ENCODE measurements around the gene IKZF5.

IKZF5 gene

DNA sequence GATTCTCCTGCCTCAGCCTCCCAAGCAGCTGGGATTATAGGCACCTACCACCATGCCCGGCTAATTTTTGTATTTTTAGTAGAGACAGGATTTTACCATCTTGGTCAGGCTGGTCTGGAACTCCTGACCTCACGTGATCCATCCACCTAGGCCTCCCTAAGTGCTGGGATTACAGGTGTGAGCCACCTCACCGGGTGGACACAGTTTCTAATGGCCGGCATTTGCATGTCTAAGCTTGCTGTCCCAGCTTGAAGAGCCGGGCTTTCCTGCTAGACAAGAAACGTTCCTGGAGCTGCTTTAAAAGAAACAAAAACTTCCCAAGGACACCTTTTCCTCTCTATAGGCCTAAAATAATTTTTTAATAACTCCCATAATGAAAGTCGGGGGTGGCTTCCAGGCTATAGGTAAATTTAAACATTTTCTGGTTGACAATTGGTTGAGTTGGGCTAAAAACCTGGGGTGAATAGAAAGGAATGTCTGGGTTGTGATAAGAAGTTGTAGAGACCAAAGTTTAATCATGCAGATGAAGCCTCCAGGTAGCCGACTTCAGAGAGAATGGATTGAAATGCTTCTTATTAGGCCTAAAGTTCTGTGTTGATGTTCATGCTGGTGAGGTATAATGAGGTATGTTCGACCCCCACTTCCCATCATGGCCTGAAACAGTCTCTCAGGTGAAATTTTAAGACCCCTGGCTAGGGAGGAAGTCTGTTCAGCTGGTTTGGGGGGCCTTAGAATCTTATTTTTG lies 9.0 kb upstream of the IKZF5 start:
- H3K4me3 ChIP-seq (ENCODE audit: low read depth, low read length): no peak overlapping the region
- TF ChIP-seq, protein P1, sequence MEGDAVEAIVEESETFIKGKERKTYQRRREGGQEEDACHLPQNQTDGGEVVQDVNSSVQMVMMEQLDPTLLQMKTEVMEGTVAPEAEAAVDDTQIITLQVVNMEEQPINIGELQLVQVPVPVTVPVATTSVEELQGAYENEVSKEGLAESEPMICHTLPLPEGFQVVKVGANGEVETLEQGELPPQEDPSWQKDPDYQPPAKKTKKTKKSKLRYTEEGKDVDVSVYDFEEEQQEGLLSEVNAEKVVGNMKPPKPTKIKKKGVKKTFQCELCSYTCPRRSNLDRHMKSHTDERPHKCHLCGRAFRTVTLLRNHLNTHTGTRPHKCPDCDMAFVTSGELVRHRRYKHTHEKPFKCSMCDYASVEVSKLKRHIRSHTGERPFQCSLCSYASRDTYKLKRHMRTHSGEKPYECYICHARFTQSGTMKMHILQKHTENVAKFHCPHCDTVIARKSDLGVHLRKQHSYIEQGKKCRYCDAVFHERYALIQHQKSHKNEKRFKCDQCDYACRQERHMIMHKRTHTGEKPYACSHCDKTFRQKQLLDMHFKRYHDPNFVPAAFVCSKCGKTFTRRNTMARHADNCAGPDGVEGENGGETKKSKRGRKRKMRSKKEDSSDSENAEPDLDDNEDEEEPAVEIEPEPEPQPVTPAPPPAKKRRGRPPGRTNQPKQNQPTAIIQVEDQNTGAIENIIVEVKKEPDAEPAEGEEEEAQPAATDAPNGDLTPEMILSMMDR (IDR thresholded peaks at IDR 0.05; ENCODE audit: control insufficient read depth, extremely low read depth, insufficient read depth): no peak
- DNase-seq (ENCODE audit: low read depth): no peak

DNA sequence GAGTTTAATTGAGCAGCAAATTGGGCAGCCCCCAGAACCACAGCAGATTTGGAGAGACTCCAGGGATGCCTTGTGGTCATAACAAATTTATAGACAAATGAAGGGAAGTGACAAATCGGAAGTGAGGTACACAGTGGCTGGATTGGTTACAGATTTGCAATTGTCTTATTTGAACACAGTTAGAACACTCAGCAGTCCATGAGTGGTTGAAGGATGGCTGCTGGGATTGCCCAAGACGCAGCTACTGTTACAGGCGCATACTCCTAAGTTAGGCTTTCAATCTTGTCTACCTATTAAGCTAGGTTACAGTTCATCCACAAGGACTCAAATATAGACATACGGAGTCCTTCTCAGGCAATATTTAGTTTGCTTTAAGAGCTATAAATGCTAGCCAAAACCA lies 7.6 kb upstream of the IKZF5 start:
- H3K4me3 ChIP-seq (ENCODE audit: low read depth, low read length): no peak overlapping the region
- TF ChIP-seq, protein P1 (IDR thresholded peaks at IDR 0.05; ENCODE audit: control insufficient read depth, extremely low read depth, insufficient read depth): no peak
- DNase-seq (ENCODE audit: low read depth): no peak

DNA sequence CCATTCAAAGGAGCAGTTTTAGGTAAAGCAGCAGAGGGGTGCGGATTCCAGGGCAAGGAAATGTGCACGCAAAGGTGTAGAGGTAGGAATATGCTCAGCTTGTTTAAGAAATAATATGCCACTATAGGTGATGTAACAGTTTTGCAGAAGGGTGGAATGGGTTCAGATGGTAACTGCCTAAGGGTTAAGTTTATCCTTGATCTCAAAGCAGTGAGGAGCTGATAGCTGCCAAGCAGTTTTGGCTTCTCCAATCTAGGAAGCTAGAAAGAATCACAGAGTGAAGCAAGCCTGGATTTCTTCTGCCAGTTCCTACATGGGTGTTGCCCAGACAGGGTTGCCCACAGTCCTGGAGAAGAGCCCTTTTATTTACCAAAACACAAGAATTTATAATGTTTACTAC lies 6.2 kb upstream of the IKZF5 start:
- TF ChIP-seq, protein P1 (IDR thresholded peaks at IDR 0.05; ENCODE audit: control insufficient read depth, extremely low read depth, insufficient read depth): no peak
- H3K4me3 ChIP-seq (ENCODE audit: low read depth, low read length): no peak overlapping the region
- peak; percentile 77 for DNase-seq (ENCODE audit: low read depth)

DNA sequence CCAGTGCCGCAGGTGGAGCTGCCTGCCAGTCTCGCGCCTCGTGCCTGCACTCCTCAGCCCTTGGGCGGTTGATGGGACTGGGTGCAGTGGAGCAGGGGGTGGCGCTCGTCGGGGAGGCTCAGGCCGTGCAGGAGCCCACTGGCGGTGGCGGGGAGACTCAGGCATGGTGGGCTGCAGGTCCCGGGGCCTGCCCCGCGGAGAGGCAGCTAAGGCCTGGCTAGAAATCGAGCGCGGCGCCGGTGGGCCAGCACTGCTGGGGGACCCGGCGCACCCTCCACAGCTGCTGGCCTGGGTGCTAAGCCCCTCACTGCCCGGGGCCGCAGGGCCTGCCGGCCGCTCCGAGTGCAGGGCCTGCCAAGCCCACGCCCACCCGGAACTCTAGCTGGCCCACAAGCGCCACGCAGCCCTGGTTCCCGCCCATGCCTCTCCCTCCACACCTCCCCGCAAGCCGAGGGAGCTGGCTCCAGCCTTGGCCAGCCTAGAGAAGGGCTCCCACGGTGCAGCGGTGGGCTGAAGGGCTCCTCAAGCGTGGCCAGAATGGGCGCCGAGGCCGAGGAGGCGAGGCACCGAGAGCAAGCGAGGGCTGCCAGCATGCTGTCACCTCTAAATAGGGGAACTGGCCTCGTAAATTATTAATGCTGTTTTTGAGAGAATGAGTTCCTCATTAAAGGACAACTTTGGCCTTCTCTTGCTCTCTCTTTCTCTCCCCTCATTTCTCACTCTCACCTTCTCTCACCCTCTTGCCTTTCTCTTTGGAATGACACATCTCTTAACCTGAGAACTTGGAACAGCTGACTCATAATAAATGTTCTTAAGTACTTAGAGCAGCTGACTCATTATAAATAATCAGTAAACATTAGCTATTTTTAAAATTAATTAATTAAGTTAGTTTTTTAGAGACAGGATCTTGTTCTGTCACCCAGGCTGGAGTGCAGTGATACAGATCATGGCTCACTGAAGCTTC lies 5.1 kb upstream of the IKZF5 start:
- TF ChIP-seq, protein P1 (IDR thresholded peaks at IDR 0.05; ENCODE audit: control insufficient read depth, extremely low read depth, insufficient read depth): no peak
- no peak for DNase-seq (ENCODE audit: low read depth)
- no peak overlapping the region for H3K4me3 ChIP-seq (ENCODE audit: low read depth, low read length)

DNA sequence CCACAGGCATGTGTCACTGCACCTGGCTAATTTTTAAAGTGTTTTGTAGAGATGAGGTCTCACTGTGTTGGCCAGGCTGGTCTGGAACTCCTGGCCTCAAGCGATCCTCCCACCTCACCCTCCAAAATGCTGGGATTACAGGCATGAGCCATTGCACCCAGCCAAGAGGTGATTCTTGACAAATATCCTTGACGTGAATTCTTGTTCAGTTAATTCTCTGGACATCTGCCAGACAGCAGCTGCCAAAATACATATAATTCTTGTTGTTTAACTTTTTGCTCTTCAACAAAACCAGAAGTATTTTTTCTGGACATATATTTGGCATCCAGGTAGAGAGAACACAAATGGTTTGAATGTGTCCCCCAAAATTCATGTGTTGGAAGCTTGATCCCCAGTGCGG lies 3.4 kb upstream of the IKZF5 start:
- TF ChIP-seq, protein P1 (IDR thresholded peaks at IDR 0.05; ENCODE audit: control insufficient read depth, extremely low read depth, insufficient read depth): no peak
- peak; percentile 74 for DNase-seq (ENCODE audit: low read depth)
- H3K4me3 ChIP-seq (ENCODE audit: low read depth, low read length): no peak overlapping the region

DNA sequence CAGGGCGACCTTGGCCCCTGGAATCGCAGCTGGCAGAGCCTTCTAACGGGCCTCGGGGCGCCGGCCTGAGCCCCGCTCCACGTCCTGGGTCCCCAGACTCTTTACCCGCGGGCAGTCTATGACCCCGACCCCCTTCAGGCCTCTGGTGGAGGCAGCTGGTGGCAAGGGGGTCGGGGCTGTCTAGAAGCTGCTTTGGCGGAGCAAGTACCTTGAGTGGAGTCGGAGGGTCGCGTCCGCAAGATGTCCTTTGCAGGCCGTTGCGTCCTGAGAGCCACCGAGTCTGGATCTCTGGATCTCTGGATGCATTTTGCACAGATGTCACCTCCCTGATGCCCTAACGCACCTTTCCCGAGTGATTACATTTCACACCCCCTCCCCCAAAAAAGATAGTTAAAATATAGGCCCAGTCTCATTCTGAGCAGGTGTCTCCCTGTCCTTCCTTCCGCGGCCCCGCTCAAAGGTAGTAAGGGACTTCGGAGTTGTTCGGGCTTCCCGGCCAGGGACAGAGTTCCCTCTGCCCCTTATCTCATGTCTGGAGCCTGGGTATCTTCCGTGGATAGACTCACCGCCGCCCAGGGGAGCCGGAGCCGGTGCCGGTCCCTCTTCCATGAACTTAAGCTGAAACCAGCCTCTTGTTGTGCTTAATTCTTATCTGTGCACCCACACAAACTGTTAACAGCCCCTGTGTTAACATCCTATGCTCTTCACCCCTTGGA lies 668 bp upstream of the IKZF5 start:
- peak overlapping the region; percentile 93 for H3K4me3 ChIP-seq (ENCODE audit: low read depth, low read length)
- TF ChIP-seq, protein P1 (IDR thresholded peaks at IDR 0.05; ENCODE audit: control insufficient read depth, extremely low read depth, insufficient read depth): no peak
- DNase-seq (ENCODE audit: low read depth): no peak

Measured in LNCaP clone FGC (cell line).